ENCODE results near the gene TRIM32. TPM values are rescaled to one million over a fixed set of nuclear protein-coding genes. Genes with fewer than 3 reads are reported as not detected.

Gene TRIM32
- total RNA-seq, 1 donor from 2014 or later: 21.4 TPM

GRCh38 chr9:116694785-116695291 lies 7.7 kb downstream of the TRIM32 start:
- Mint-ChIP-seq H3K4me1 (peaks cover 3% of the 10 kb centered on the region), H3K4me3 (no peak overlapping the region), H3K9me3 (no peaks in the 10 kb centered on the region), H3K27ac (ENCODE audit: unreplicated experiment) (no peak overlapping the region), H3K27me3 (ENCODE audit: low read depth) (no peaks in the 10 kb centered on the region), H3K36me3 (ENCODE audit: low read depth) (peaks cover 16% of the 10 kb centered on the region)
- TF ChIP-seq CTCF (conservative IDR thresholded peaks at IDR 0.05): no peak
- DNase-seq (ENCODE audit: low read depth, low spot score): no peak

- DNase-seq (ENCODE audit: low read depth, low spot score): no peak
- Mint-ChIP-seq H3K36me3 (ENCODE audit: low read depth) (peaks cover 19% of the 10 kb centered on the region), H3K4me3 (no peak overlapping the region), H3K4me1 (peaks cover 2% of the 10 kb centered on the region), H3K27ac (ENCODE audit: unreplicated experiment) (no peak overlapping the region), H3K27me3 (ENCODE audit: low read depth) (no peaks in the 10 kb centered on the region), H3K9me3 (no peaks in the 10 kb centered on the region)
- no peak for TF ChIP-seq CTCF (conservative IDR thresholded peaks at IDR 0.05)
Observed at GRCh38 chr9:116695438-116695837, 8.3 kb downstream of the TRIM32 start.

- H3K9me3 Mint-ChIP-seq: peaks cover 4% of the 10 kb centered on the region
- no peak for DNase-seq (ENCODE audit: low read depth, low spot score)
- TF ChIP-seq CTCF (conservative IDR thresholded peaks at IDR 0.05): no peak
- no peak overlapping the region for H3K27ac Mint-ChIP-seq (ENCODE audit: unreplicated experiment)
- peaks cover 34% of the 10 kb centered on the region for H3K36me3 Mint-ChIP-seq (ENCODE audit: low read depth)
- H3K27me3 Mint-ChIP-seq (ENCODE audit: low read depth): no peaks in the 10 kb centered on the region
- no peak overlapping the region for H3K4me3 Mint-ChIP-seq
- H3K4me1 Mint-ChIP-seq: no peaks in the 10 kb centered on the region
Observed at GRCh38 chr9:116697362-116697761, 10.3 kb downstream of the TRIM32 start.

- Mint-ChIP-seq H3K4me1 (no peaks in the 10 kb centered on the region), H3K36me3 (ENCODE audit: low read depth) (peaks cover 35% of the 10 kb centered on the region)
- DNase-seq (ENCODE audit: low read depth, low spot score): no peak
Observed at GRCh38 chr9:116697887-116698286, 10.8 kb downstream of the TRIM32 start.

GRCh38 chr9:116700279-116700678 lies 13.2 kb downstream of the TRIM32 start:
- no peak for TF ChIP-seq CTCF (conservative IDR thresholded peaks at IDR 0.05)
- Mint-ChIP-seq H3K27me3 (ENCODE audit: low read depth) (no peaks in the 10 kb centered on the region), H3K4me1 (no peaks in the 10 kb centered on the region), H3K36me3 (ENCODE audit: low read depth) (peaks cover 33% of the 10 kb centered on the region), H3K9me3 (peaks cover 5% of the 10 kb centered on the region), H3K27ac (ENCODE audit: unreplicated experiment) (no peak overlapping the region), H3K4me3 (no peak overlapping the region)
- DNase-seq (ENCODE audit: low read depth, low spot score): no peak

More at GRCh38 chr9:116697887-116698286, 10.8 kb downstream of the TRIM32 start:
- Mint-ChIP-seq H3K4me3 (no peak overlapping the region), H3K9me3 (peaks cover 5% of the 10 kb centered on the region), H3K27ac (ENCODE audit: unreplicated experiment) (no peak overlapping the region), H3K27me3 (ENCODE audit: low read depth) (no peaks in the 10 kb centered on the region)
- TF ChIP-seq CTCF (conservative IDR thresholded peaks at IDR 0.05): no peak
